Fibroblast of the aortic adventitia (primary cell): ENCODE data around the gene CHP1. TPM values are rescaled to one million over a fixed set of nuclear protein-coding genes. Genes with fewer than 3 reads are reported as not detected.
"Not testable (repeated sequence)": the region's sequence is repeated elsewhere in the genome, so short reads cannot be mapped to it uniquely, and the experiment has no call there.

Experiments
- DNase-seq: peaks from one replicate; pipeline ENCODE4 v3.0.0-alpha.2; 2010; ENCODE audit warnings: low read depth
- H3K4me3 ChIP-seq: 2 replicates; pipeline ENCODE4 v1.5.1; 2011; ENCODE audit warnings: low read depth, mild to moderate bottlenecking, control low read depth, low read length, moderate library complexity
- total RNA-seq: library from RNA; depleted of rRNA; stranded (reverse); fragments of >200 nt; gene quantifications from 2 replicates; pipeline ENCODE4 v1.2.3, GENCODE V29; 2012; ENCODE audit warnings: low replicate concordance
- TF ChIP-seq, protein P1 (sequence below): IDR thresholded peaks from 2 replicates; pipeline ENCODE4 v1.5.1; 2011; ENCODE audit warnings: mild to moderate bottlenecking, low read length, control low read depth, inconsistent platforms; ENCODE audit not compliant: insufficient read depth

CHP1 gene
- total RNA-seq, 1 donor: 120 TPM

DNA sequence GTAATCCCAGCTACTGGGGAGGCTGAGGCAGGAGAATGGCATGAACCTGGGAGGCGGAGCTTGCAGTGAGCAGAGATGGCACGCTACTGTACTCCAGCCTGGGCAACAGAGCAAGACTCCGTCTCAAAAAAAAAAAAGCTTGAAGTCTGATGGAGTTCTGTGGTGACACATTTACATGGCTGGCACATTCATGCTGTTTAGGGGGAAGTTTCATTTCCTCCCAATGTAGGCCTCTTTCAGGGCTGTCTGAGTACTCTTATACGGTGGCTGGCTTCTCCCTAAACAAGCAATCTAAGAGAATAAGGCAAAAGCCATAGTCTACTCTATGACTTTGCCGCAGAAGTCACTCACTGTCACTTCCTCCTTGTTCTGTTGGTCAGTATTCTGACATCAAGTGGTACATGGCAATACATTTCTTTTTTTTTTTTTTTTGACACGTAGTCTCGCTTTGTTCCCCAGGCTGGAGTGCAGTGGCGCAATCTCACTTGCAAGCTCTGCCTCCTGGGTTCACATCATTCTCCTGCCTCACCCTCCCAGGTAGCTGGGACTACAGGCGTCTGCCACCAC, 60.1 kb downstream of the CHP1 start:
- TF ChIP-seq, protein P1, sequence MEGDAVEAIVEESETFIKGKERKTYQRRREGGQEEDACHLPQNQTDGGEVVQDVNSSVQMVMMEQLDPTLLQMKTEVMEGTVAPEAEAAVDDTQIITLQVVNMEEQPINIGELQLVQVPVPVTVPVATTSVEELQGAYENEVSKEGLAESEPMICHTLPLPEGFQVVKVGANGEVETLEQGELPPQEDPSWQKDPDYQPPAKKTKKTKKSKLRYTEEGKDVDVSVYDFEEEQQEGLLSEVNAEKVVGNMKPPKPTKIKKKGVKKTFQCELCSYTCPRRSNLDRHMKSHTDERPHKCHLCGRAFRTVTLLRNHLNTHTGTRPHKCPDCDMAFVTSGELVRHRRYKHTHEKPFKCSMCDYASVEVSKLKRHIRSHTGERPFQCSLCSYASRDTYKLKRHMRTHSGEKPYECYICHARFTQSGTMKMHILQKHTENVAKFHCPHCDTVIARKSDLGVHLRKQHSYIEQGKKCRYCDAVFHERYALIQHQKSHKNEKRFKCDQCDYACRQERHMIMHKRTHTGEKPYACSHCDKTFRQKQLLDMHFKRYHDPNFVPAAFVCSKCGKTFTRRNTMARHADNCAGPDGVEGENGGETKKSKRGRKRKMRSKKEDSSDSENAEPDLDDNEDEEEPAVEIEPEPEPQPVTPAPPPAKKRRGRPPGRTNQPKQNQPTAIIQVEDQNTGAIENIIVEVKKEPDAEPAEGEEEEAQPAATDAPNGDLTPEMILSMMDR: no peak
- H3K4me3 ChIP-seq: no peak overlapping the region
- DNase-seq: no peak

DNA sequence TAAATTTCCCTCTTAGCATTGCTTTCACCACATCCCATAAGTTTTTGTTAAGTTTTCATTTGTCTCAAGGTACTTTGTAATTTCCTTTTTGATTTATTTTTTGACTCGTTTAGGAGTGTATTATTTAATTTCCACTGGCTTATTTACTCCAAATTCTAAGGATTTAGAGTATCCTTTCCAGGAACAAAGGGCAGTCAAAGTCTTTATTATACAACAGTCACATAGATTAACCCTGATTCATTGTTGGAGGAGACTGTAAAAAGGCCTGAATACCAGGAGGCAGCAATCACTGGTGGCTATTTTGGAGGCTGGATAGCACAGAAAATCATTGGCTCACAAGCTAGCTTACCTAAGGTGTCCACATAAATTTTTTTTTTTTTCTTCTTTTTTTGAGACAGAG, 61.5 kb downstream of the CHP1 start:
- TF ChIP-seq, protein P1: no peak

DNA sequence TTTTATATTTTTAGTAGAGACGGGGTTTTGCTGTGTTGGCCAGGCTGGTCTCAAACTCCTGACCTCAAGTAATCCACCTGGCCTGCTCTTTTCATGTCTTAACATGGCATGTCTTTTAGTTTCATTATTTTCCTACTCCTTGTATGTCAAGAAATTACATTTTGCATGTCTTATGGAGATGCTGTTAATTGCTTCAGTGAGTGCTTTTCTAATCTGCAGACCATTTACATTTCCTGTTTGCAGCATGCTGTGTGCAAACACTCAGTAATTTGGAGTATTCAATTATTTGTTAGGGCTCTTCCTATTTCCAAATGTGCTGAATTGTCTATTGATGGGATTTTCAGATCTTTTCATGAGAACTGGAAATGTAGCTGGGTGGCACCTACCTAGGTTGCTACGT, 70.1 kb downstream of the CHP1 start:
- H3K4me3 ChIP-seq, DNase-seq: not testable (repeated sequence)

More for the DNA sequence above, 61.5 kb downstream of the CHP1 start:
- DNase-seq: no peak
- H3K4me3 ChIP-seq: no peak overlapping the region

DNA sequence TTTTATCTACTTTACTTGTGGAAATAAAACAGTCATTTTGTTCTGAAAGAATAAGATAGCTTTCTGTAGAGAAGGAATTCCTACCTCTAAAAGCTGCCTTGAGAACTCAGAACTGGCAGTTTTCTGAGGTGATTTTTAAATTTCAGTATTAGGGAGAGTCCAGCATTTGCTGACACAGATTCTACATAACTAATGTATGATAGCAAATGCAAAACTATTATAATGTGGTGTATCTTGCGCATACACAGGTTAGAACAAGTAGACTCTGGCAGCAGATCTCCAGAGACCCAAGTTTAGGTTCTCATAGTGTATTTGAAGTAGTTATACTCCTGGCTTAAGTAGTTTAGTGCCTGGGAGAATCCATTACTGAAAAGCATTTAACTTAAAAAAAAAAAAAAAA, 70.5 kb downstream of the CHP1 start:
- no peak overlapping the region for H3K4me3 ChIP-seq
- TF ChIP-seq, protein P1: no peak
- DNase-seq: no peak

DNA sequence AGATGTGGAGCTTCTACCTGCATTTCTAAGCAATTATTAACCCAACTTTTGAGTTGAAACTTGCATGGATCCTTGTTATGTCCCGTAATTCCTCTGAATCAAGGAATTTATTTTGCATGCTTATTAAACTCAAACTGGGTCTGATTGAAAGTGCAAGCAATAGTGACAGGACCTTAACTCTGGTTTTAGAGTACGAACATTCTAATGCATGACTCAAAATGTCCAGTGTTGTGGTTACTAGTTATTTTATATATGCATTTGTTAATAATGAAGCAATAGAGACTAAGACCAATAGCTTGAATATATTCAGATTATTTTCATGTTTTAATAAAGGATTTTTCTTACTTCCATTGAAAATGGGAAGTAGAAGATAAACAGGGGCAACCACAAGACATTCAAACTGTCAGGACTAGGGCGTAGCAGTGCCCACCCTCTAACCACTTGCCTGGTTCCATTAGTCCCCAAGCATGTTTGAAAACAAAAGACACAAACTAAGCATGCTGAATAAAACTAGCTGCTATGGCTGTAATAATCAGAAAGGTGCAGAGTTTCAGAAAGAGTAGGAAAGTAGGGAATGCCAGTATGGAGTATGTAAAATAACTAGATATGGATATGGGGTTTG, 73.2 kb downstream of the CHP1 start:
- TF ChIP-seq, protein P1: no peak
- no peak for DNase-seq
- no peak overlapping the region for H3K4me3 ChIP-seq

DNA sequence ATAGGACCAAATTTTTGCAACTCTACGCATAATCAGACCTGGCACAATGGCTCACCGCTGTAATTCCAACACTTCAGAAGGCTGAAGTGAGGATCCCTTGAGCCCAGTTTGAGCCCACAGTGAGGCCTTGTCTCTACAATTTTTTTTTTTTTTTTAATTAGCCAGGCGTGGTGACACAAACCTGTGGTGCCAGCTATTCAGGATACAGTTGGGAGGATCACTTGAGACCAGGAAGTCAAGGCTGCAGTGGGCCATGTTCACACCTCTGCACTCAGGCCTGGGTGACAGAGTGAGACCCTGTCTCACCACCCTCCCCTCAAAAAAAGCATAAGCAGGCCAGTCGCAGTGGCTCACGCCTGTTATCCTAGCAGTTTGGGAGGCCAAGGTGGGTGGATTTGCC, 76.6 kb downstream of the CHP1 start:
- TF ChIP-seq, protein P1: no peak
- H3K4me3 ChIP-seq: no peak overlapping the region
- no peak for DNase-seq

DNA sequence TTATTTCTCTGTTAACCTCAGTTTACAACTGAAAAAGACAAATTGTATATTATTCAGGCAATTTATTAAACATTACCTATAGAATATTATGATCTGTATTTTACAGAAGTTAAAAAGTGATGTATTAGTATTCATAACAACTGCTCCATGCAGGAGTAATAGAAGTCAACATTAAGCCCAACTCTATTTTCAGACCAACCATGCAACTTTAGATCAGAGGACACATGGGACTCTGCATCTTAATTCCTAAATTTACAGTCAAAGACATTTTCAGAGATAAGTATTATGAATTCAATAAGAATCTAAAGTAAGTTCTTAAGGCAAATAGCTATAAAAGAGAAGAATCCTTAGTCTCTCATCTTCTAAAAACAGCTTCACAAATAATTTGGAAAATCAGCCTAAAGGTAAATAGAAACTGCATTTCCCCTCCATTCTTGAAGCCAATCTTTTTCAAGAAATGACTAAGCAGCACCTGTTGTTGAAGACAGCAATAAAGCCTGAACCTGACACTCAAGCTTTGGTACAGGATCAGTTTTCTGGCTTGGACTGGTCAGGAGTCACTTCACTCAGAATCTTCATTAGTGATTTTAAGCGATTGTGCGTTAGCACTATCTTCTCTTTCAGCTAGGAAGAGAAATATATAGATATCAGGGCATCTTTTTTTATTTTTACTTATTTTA, 78.3 kb downstream of the CHP1 start:
- DNase-seq: no peak
- no peak overlapping the region for H3K4me3 ChIP-seq
- TF ChIP-seq, protein P1: no peak

DNA sequence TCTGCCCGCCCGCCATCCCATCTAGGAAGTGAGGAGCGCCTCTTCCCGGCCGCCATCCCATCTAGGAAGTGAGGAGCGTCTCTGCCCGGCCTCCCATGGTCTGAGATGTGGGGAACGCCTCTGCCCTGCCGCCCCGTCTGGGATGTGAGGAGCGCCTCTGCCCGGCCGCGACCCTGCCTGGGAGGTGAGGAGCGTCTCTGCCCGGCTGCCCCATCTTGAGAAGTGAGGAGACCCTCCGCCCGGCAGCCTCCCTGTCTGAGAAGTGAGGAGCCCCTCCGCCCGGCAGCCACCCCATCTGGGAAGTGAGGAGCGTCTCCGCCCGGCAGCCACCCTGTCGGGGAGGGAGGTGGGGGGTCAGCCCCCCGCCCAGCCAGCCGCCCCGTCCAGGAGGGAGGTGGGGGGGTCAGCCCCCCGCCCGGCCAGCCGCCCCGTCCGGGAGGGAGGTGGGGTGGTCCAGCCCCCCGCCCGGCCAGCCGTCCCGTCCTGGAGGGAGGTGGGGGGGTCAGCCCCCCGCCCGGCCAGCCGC, 89.8 kb downstream of the CHP1 start:
- not testable (repeated sequence) for DNase-seq, H3K4me3 ChIP-seq
